DND-41 (cell line): ENCODE results near the gene RASAL2.

Experiments
- CTCF ChIP-seq: IDR thresholded peaks from 2 replicates; pipeline ENCODE4 v1.5.1; 2012; ENCODE audit warnings: borderline replicate concordance, low read length, moderate library complexity, mild to moderate bottlenecking; ENCODE audit not compliant: poor library complexity, severe bottlenecking; ENCODE audit errors: extremely low read depth
- EZH2 ChIP-seq: IDR thresholded peaks from 3 replicates; pipeline ENCODE4 v1.6.1; 2012; ENCODE audit warnings: borderline replicate concordance, low read depth, mild to moderate bottlenecking, moderate library complexity, low read length, inconsistent platforms; ENCODE audit not compliant: severe bottlenecking

- no peak for TF ChIP-seq CTCF
- TF ChIP-seq EZH2: no peak
These were observed 349.0 kb downstream of the RASAL2 start for GRCh38 chr1:178442925-178443324.
